BJ (cell line): Measurements from ENCODE around the gene SLC7A7. TPM values are rescaled to one million over a fixed set of nuclear protein-coding genes. Genes with fewer than 3 reads are reported as not detected.
"Not testable (repeated sequence)": the region's sequence is repeated elsewhere in the genome, so short reads cannot be mapped to it uniquely, and the experiment has no call there.

Source experiments
- CTCF ChIA-PET: fragments of 350-600 bp; formaldehyde crosslinking; extraction: SDS; loops from one replicate; lab custom pipeline; 2021; ENCODE audit warnings: antibody characterized with exemption, inconsistent platforms; lab: Yijun Ruan, JAX
- POLR2A ChIA-PET: fragments of 300-600 bp; sonication (Branson Sonifier 250); formaldehyde crosslinking; extraction: SDS; loops from one replicate; lab custom pipeline; 2021; ENCODE audit warnings: antibody characterized with exemption; lab: Charles Lee
- DNase-seq: peaks from one replicate; pipeline ENCODE4 v3.0.0-alpha.2; 2011; ENCODE audit warnings: low read depth
- H3K27me3 ChIP-seq: 2 replicates; pipeline ENCODE4 v1.6.0; 2011; ENCODE audit warnings: low read length; ENCODE audit not compliant: control insufficient read depth, insufficient read depth
- H3K36me3 ChIP-seq: 2 replicates; pipeline ENCODE4 v1.5.1; 2011; ENCODE audit warnings: low read length; ENCODE audit not compliant: control insufficient read depth, insufficient read depth
- H3K4me3 ChIP-seq: 2 replicates; pipeline ENCODE4 v1.5.1; 2011; ENCODE audit warnings: low read depth, mild to moderate bottlenecking, control low read depth, low read length
- CTCF ChIP-seq: IDR thresholded peaks from 2 replicates; pipeline ENCODE4 v1.5.1; 2011; ENCODE audit warnings: low read depth, mild to moderate bottlenecking, control low read depth, inconsistent platforms, low read length, moderate library complexity; ENCODE audit not compliant: insufficient read depth
- polyA plus RNA-seq: library from polyadenylated mRNA; depleted of rRNA; stranded (reverse); fragments of >200 nt; gene quantifications from 2 replicates; pipeline ENCODE4 v1.2.3, GENCODE V29; 2011

The SLC7A7 gene
- polyA plus RNA-seq, 1 experiment, result 7.5 TPM

GRCh38 chr14:22740020-22740419 is 75.2 kb downstream of the SLC7A7 start:
- H3K4me3 ChIP-seq, result no peak overlapping the region
- no peak for DNase-seq
- H3K27me3 ChIP-seq, result no peaks in the 10 kb centered on the region
- TF ChIP-seq CTCF, result no peak
- CTCF ChIA-PET, result interaction anchor here (1.4 kb wide), 1 partner anchor 10 kb away, joined by 3 read pairs; no protein-coding TSS in a partner anchor
- POLR2A ChIA-PET, result no interaction called here
- no peaks in the 10 kb centered on the region for H3K36me3 ChIP-seq

GRCh38 chr14:22739423-22739822 is 75.8 kb downstream of the SLC7A7 start:
- POLR2A ChIA-PET, result no interaction called here
- no peak for DNase-seq
- Histone ChIP-seq H3K36me3 (no peaks in the 10 kb centered on the region), H3K27me3 (no peaks in the 10 kb centered on the region), H3K4me3 (no peak overlapping the region)
- no peak for TF ChIP-seq CTCF
- CTCF ChIA-PET, result interaction anchor here (1.4 kb wide), 1 partner anchor 11 kb away, joined by 3 read pairs; no protein-coding TSS in a partner anchor

- no peaks in the 10 kb centered on the region for H3K36me3 ChIP-seq
- no peaks in the 10 kb centered on the region for H3K27me3 ChIP-seq
- ChIA-PET CTCF (no interaction called here), POLR2A (no interaction called here)
- TF ChIP-seq CTCF, result no peak
- H3K4me3 ChIP-seq, result no peak overlapping the region
- DNase-seq, result no peak
Measured at GRCh38 chr14:22737052-22737451, 78.2 kb downstream of the SLC7A7 start.

- H3K27me3 ChIP-seq, H3K36me3 ChIP-seq, DNase-seq, POLR2A ChIA-PET, CTCF ChIA-PET, H3K4me3 ChIP-seq: not testable (repeated sequence)
Measured at GRCh38 chr14:22736384-22736783, 78.9 kb downstream of the SLC7A7 start.

GRCh38 chr14:22735096-22735495 is 80.1 kb downstream of the SLC7A7 start:
- ChIA-PET POLR2A (no interaction called here), CTCF (no interaction called here)
- DNase-seq, result no peak

More at GRCh38 chr14:22735096-22735495, 80.1 kb downstream of the SLC7A7 start:
- Histone ChIP-seq H3K4me3 (no peak overlapping the region), H3K36me3 (no peaks in the 10 kb centered on the region), H3K27me3 (peaks cover 1% of the 10 kb centered on the region; the same call in 1 of the 2 replicates)
- TF ChIP-seq CTCF, result no peak
